ENCODE measurements around the gene PRKAG2.

Gene PRKAG2

DNA sequence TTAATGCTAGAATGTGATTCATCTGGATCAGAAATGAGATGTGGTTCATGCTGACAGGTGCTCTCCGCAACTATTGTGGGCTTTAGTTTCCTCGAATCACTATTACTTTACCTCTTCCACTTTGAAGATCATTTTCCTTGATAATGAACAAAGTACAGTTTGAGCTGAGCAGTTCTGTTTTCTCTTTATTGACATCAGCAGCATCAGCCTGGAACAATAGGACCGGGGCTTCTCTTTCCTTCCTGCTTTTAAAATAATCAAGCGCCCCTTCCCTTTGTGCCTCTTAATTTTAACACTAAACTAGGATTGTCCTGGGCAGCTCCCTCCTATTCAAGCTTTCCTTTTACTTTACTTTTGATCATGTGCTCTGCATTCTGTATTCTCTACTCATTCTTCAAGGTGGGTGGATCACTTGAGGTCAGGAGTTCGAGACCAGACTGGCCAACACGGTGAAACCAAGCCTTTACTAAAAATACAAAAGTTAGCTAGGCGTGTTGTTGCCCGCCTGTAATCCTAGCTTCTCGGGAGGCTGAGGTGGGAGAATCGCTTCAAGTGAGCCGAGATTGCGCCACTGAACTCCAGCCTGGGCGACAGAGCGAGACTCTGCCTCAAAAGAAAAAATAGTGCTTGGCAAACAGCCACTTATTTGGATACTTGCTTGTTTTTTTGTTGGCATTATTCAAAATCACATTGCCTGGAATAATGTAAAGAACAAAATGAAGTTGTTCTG lies 290.2 kb downstream of the PRKAG2 start:
- TF ChIP-seq GATA3 (IDR thresholded peaks at IDR 0.05; ENCODE audit: low read depth, low read length): no peak
- no peak for TF ChIP-seq GATA2 (IDR thresholded peaks at IDR 0.05; ENCODE audit: low read depth, low read length)

- TF ChIP-seq GATA2 (IDR thresholded peaks at IDR 0.05; ENCODE audit: low read depth, low read length) (no peak), GATA3 (IDR thresholded peaks at IDR 0.05; ENCODE audit: low read depth, low read length) (no peak)
These were observed 291.0 kb downstream of the PRKAG2 start for GRCh38 chr7:151585744-151586393.

GRCh38 chr7:151581741-151582140 lies 295.2 kb downstream of the PRKAG2 start:
- TF ChIP-seq GATA3 (IDR thresholded peaks at IDR 0.05; ENCODE audit: low read depth, low read length) (no peak), GATA2 (IDR thresholded peaks at IDR 0.05; ENCODE audit: low read depth, low read length) (no peak)

DNA sequence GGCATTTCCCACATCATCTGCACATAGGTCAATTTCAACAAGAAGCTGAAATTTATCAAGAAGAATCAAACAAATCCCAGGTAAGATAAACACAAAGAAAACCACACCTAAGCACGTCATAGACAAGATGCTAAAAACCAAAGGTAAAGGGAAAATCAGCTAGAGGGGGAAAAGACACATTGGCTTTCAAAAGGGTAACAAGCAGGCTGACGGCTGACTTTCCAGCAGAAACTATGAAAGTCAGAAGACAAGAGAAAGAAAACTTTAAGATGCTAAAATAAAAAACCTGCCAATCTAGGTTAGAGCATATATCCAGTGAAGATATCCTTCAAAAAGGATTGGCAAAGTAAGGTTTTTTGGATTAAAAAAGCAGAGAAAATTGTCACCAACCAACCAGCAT lies 297.3 kb downstream of the PRKAG2 start:
- TF ChIP-seq GATA2 (IDR thresholded peaks at IDR 0.05; ENCODE audit: low read depth, low read length): no peak
- TF ChIP-seq GATA3 (IDR thresholded peaks at IDR 0.05; ENCODE audit: low read depth, low read length): no peak

GRCh38 chr7:151575410-151575809 lies 301.5 kb downstream of the PRKAG2 start:
- TF ChIP-seq GATA2 (IDR thresholded peaks at IDR 0.05; ENCODE audit: low read depth, low read length) (no peak), GATA3 (IDR thresholded peaks at IDR 0.05; ENCODE audit: low read depth, low read length) (no peak)

DNA sequence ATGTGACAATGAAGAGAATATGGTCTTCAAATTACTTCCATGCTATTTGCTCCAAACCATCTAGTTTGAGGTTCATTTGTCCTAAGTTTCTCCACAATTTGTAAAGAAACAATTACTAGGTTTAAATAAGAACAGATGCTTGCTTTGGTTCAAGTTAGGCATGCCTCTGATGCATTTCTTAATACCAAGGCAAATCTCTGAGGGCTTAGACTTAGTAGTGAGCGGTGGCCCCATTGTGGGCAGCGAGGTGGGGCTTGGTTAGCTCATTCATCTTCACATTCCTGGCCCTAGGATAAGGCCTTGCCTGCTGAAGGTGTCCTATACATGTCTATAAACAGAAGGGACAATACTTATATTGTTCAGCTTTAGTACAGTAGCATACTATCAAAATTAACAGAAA lies 304.8 kb downstream of the PRKAG2 start:
- TF ChIP-seq GATA2 (IDR thresholded peaks at IDR 0.05; ENCODE audit: low read depth, low read length) (no peak), GATA3 (IDR thresholded peaks at IDR 0.05; ENCODE audit: low read depth, low read length) (no peak)

- TF ChIP-seq GATA2 (IDR thresholded peaks at IDR 0.05; ENCODE audit: low read depth, low read length): no peak
- no peak for TF ChIP-seq GATA3 (IDR thresholded peaks at IDR 0.05; ENCODE audit: low read depth, low read length)
These were observed 305.4 kb downstream of the PRKAG2 start for GRCh38 chr7:151571471-151571870.

DNA sequence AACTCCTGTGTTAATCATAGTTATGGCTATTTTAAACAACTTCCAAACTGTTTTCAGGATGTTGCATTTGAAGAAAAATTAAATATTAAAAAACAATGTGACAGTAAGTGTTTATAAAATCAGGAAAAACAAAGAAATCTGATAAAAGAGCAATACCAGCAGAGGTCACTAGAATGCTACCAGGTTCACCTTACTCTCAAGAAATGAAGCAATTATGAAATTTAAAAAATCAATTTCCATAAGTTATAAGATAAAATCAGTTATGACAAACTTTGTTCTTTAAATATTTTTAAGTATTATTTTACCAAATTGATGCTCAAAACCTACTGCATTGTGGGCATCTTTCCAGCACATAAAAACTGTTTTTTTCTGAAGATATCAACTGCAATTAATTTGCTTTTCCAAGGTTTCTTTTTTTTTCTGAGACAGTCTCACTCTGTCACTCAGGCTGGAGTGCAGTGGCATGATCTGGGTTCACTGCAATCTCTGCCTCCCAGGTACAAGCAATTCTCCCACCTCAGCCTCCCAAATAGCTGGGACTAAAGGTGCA lies 306.5 kb downstream of the PRKAG2 start:
- TF ChIP-seq GATA3 (IDR thresholded peaks at IDR 0.05; ENCODE audit: low read depth, low read length): no peak
- no peak for TF ChIP-seq GATA2 (IDR thresholded peaks at IDR 0.05; ENCODE audit: low read depth, low read length)

DNA sequence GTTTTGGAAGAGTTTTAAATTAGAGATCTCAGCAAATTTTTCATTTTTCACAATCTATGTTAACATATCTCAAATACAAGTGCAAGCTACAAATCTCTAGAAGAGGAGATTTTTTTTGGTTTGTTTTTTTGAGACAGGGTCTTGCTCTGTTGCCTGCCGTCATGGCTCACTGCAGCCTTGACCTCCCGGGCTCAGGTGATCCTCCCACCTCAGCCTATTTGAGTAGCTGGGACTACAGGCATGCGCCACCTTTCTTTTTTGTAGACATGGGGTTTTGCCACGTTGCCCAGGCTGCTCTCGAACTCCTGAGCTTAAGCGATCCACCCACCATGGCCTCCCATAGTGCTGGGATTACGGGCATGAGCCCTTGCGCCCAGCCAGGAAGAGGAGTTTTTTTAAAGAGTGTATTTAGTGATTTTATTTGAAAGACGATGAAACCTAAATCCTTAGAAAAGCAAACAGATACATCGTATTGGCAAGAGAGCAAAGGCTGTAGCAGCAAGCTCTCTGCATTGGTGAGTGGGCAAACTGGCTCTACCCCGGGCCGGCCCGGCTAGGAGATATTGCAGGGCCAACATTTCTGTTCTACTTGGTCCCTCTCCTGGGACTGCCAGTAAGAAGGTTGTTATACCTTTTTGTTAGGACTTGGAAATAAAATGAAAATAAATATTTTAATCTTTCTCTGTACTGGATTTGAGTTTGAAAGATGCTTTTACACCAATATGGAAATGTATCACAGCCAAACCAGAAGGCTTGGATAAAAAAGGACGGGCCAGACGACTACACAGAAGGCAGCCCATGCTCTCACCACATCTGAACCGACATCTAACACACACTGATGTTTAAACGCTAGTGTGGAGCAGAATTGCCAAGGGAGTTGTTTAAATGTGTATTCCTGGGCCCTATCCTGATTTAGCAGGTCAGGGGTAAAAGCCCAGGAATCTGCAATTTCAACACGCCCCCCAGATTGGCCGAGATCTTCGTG lies 307.7 kb downstream of the PRKAG2 start:
- no peak for TF ChIP-seq GATA3 (IDR thresholded peaks at IDR 0.05; ENCODE audit: low read depth, low read length)
- no peak for TF ChIP-seq GATA2 (IDR thresholded peaks at IDR 0.05; ENCODE audit: low read depth, low read length)

DNA sequence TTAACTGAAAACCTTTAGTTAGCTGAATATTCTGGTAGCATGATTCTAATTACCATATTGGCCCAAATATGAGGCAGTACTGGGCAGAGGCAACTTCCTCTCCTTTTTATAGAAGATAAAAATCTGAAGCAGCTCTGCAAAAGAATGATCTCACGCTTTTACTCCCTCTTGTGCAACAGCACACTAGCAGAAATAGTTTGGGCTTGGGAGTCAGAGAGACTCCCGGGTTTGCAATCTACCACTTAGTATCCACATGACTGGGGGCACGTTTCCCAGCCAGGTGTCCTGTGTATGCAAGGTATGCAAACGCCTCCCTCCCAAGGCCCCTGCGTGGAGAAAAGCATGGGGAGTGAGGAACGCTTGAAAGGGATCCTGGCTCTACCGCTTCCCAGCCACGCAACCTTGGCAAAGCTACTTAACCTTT lies 310.0 kb downstream of the PRKAG2 start:
- TF ChIP-seq GATA2 (IDR thresholded peaks at IDR 0.05; ENCODE audit: low read depth, low read length) (no peak; the same call in 1 of the 2 replicates), GATA3 (IDR thresholded peaks at IDR 0.05; ENCODE audit: low read depth, low read length) (no peak)

DNA sequence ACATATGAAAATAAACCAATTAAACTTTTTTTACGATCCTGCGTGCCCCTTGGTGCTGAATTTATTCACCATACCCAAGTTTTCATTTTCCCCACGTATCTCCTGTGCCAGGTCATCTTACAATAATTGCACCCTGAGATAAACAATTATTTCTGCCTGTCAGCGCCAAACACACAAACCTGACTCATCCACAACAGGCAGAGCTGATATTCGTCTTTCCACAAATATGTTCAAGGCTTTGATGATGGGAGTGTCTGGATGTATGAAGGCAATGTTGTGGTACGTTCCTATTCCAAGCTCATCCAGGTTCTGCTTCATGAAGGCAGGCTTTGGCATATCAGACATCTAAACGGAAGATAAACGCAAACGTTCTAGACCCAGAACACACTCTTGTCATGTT lies 311.4 kb downstream of the PRKAG2 start:
- no peak for TF ChIP-seq GATA2 (IDR thresholded peaks at IDR 0.05; ENCODE audit: low read depth, low read length)
- no peak for TF ChIP-seq GATA3 (IDR thresholded peaks at IDR 0.05; ENCODE audit: low read depth, low read length)

DNA sequence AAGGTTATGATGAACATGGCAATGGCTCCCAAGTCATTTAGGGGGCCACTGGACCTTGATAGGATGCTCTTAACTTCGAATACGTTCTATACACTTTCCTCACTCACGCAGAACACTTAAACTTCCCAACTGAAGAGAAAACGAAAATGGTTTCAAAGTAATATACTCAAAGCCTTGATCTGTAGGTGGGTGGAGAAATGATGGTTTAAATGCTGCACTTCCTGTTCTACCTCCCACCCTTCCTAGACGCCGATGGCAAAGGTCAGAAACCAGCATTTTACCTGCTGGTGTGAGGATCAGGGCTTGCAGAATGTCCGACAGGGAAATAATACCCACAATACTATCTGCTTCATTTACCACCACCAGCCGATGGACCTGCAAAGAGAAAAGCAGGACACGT lies 316.7 kb downstream of the PRKAG2 start:
- no peak for TF ChIP-seq GATA3 (IDR thresholded peaks at IDR 0.05; ENCODE audit: low read depth, low read length)
- no peak for TF ChIP-seq GATA2 (IDR thresholded peaks at IDR 0.05; ENCODE audit: low read depth, low read length)

GRCh38 chr7:151559557-151560183 lies 317.2 kb downstream of the PRKAG2 start:
- TF ChIP-seq GATA3 (IDR thresholded peaks at IDR 0.05; ENCODE audit: low read depth, low read length) (no peak), GATA2 (IDR thresholded peaks at IDR 0.05; ENCODE audit: low read depth, low read length) (no peak)

All from SH-SY5Y (cell line).